GM19395 (cell line): ENCODE data around the gene KRT28.

Experiments used
- ATAC-seq: cut with Tn5 transposase; IDR thresholded peaks from one replicate; pipeline ENCODE4 v1.9.1; 2021; ENCODE audit warnings: mild to moderate bottlenecking, moderate library complexity; ENCODE audit not compliant: unreplicated experiment

Gene KRT28, protein sequence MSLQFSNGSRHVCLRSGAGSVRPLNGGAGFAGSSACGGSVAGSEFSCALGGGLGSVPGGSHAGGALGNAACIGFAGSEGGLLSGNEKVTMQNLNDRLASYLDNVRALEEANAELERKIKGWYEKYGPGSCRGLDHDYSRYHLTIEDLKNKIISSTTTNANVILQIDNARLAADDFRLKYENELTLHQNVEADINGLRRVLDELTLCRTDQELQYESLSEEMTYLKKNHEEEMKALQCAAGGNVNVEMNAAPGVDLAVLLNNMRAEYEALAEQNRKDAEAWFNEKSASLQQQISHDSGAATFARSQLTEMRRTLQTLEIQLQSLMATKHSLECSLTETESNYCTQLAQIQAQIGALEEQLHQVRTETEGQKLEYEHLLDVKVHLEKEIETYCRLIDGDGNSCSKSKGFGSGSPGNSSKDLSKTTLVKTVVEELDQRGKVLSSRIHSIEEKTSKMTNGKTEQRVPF

DNA sequence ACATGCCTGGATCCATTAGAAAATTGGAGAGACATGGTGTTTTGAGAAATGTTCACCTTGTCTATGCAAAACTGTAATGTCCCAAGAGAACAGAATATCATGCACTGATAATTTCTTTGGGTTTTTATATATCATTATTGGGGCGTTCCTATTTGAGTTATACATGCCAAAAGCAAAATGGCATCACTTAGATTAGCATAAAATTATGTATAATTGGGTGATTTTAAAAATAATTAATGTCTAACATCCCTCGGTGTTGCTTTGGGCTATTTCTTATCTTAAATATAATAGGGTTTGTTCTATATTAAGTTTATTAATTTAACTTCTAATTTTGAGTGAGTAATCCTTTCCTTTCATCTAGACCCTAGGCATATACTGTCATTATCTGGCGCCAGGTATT lies at the start of gene KRT28:
Gene KRT28 (minus strand): TSS at position 101 of the 400 bp plus-strand sequence. CDS start 66 bp downstream, at position 35.
- ATAC-seq: no peak

DNA sequence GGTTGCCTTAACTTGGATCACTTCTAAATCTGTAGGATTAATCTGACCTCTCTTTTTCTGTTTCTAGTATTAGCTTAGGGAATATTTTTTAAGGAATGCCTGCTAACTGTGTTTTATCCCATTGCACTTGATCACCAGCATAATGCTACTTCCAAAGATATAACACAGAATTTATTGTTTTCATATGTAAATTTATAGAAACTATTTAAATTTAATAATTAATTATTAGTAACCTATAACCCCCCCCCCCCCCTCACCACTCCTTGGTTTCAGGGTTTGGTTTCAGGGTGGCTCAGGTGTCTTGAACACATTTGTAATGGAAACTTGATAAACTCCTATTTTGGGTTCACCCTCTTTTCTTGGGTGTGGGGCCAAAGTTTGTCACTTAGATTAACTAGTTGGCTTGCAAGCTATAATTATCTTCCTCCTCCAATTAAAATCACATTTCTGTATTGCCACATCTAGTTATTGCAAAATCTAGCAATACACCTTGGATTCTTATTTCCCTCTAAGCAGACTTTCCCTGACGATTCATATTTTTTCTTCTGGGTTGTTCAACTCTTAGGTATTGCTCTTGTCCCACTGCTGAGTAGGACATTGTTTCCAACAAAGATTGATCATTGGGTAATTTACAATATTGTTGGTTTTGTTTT lies 49.0 kb upstream of the KRT28 start:
- no peak for ATAC-seq

DNA sequence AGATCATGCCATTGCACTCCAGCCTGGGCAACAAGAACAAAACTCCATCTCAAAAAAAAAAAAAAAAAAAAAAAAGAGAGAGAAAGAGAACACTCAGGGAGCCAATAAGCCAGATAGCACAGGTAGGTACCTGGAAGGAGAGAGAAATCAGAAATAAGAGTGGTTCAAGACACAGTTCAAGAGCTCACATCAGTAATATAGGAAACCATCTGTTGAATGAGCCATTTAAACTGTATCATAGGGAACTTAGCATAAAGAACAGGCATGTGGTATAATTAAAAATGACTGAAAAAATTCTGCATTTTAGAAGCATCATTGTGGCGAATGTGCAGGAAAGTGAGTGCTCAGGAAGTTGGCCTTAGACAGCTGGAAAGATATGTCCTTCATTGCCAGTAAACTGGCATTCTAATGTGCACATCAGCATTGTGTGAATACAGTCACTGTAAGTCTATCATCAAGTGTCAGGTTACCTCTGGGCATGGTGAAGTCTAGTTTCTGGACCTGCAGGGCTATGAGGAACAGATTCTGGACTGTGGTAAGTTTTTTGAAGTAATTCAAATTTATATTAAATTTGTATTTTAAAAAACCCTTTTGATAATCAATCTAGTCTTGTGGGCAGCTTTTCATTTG lies 46.9 kb upstream of the KRT28 start:
- no peak for ATAC-seq

DNA sequence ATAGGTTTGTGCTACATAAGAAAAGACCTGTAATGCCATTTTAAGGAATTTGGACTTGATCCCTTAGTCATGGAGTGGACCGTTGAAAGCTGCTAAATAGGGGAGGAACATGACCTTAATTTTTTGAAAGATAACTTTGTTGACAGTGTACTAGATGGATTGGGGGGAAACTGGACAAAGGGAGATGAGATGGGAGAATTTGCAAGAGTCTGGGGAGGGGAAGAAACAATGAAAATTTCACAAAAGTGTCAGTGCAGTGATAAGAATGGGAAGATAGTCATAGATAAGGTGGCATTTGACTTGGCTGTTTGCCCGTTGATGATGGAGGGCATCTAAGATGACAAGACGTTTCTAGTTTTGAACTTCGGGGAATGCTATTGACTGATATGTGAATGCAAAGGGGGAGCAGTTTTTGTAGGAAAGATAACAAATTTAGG lies 44.9 kb upstream of the KRT28 start:
- no peak for ATAC-seq

DNA sequence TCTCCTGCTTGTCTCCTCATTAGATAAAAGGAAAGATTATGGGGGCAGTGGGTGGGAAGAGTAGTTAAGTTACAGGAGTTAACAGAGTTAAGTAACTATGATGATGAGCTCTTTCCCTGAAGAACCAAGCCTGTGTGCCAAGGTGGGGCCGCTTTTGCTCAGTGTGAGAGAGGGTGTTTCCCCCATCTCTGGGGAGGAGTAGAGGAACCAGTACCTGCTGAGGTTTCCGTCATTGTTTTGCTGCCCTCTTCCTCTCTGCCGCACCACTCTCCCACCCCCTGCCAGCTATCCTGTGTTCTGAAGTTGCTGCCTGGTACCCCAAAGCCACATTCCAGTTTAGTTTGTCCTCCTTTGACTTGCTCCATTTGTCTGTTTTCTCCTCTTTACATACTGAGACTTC lies 43.5 kb upstream of the KRT28 start:
- ATAC-seq: no peak

DNA sequence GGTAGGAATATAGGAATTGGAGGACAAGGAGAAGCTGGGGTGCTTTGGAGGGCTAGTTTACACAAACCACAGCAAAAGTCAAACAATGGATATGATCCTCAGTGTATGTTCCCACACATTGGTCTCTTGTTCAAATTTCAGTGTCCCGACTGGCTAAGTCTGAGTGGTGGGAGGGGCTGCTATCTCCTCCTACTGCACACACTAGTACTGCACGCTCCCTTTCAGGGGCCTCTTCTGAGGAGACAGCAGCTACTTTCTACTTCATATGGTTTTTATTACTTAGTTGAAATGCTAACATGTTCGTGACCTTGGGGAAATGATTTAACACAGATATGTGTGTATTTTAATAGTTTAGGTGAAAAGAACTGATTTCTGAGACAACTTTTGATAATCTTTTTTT lies 41.5 kb upstream of the KRT28 start:
- no peak for ATAC-seq

DNA sequence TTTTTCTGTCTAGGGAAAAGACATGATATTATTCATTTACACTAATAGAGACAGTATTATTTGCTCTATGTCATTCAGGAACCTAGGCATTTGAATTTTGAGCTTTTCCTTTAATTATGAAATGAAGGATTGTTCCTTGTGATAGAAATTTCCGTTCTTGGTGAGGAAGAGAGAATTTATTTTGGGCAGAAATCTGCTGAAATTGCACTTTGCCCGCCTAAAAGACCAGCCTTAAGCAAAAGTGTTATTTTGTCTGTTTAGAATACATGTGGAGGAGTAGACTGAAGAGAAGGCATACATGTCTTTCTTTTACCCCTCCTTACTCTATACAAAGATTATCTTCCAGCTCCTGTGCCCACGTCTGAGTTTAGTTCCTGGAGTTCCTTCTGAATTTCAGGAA lies 39.4 kb upstream of the KRT28 start:
- ATAC-seq: no peak

DNA sequence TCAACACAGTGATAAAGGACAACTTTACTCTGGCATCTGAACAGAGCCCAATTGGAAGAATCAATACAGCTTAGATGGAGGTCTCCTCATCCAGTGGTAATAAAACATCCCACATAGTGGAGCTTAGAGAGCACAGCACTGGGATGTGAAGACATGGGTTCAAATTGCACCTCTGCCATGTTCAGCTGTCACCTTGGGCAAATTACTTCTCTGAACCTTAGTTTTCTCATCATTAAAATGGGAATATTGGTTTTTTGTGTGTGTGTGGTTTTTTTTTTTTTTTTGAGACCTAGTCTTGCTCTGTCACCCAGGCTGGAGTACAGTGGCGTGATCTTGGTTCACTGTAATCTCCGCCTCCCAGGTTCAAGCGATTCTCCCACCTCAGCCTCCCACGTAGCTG lies 36.3 kb upstream of the KRT28 start:
- no peak for ATAC-seq

DNA sequence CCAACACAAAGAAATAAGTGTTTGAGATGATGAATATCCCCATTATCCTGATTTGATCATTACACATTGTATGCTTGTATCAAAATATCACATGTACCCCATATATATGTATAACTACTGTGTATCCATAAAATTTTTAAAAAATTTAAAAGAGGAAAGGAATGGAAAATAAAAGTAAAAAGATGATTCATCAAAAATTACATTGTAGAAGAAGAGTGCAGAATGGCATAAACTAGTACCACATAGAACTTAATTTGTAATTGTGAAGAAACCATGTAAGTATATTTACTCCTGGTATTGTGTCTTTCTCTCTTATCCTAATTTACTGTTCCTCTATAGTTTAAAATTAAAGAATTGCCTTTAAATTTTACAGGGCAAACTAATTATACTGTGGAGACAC lies 34.1 kb upstream of the KRT28 start:
- no peak for ATAC-seq

DNA sequence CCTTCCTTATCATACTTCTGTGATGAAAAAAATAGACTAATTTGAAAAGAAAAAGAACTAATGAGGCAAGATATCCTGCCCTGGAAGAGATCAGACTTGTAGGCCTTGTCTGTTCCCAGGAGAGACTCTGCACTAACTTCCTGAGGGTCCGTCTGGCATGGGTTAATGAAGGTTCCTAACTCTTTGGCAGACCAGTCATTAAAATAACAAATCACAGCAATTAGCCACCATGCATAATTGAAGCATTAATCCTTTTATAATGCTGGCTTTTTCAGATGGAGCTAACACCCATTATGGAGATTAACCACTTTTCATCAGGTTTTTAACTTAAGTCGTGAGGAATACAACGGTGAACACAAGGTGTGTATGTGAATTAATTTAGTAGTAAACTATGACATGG lies 33.1 kb upstream of the KRT28 start:
- no peak for ATAC-seq

DNA sequence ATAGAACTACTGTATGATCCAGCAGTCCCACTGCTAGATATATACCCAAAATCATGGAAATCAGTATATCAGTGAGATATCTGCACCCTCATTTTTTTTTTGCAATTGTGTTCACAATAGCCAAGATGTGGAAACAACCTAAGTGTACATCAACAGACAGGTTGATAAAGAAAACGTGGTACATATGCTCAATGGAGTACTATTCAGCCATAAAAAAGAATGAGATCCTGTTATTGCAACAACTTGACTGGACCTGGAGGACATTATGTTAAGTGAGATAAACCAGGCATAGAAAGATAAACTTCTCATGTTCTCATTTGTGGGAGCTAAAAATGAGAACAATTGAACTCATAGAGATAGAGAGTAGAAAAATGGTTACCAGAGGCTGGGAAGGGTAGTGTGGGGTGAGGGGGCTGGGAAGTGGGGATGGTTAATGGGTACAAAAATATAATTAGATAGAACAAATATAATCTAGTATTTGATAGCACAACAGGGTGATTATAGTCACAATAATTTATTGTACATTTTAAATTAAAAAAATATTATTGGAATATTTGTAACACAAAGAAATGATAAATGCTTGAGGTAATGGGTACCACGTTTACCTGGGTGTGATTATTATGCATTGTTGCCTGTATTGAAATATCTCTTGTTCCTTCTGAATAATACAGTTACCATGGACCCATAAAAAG lies 30.5 kb upstream of the KRT28 start:
- ATAC-seq: no peak

DNA sequence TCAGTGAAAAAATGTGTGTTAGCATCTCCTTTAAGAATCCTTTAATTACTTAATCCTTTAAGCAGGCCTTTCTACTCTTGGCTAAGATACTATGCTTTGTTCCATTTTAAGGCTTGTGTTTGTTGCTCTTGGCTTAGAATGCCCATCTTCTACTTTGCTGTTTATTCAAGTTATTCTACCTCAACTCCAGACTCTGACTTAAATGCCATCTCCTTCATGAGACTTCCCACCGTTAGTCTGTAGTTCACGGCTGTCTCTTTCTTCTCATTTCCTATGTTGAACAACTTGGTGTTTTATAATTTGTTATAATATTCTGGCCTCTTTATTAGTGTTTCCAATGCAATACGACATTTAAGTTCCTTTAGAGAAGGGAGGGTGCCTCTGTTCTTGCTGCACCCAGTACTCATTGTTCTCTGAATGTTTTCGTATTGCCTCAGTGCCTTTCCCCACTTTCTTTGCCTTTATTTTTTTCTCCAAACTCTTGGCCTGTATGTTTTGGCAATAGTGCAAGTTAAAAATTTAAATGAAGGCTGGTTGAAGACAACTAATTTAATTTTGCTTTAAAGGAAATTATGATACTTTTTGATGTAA lies 28.8 kb upstream of the KRT28 start:
- ATAC-seq: no peak

DNA sequence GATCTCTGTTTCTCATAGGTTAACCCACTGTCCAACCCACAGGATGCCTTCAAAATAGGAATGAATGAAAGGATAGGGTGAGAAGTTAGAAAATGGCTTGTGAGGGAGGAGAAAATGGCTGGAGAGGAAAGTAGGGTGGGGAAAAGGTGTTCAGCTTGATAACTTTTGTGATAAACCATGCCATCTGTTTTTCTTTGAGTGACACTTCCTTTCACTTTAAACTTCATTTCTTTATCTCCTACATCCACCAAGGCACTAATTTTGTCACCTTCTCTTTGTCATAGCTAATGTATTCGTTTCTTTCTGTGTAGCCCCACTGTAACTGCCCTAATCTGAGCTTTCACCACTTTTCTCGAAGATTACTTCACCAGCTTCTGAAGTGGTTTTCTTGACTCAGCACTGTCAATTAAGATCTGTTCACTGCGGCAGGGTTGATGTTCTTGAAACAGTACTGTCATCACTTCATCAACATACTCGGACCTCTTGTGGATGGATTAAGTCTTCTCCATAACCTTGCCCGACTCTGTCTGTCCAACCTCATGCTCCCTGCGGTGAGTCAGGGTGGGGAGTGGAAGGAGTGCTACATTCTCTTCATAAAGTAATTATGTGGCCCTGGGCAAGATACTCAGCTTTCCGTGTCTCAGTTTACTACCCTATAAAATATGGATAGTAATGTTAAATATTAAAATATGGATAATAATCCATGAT lies 28.1 kb upstream of the KRT28 start:
- no peak for ATAC-seq

DNA sequence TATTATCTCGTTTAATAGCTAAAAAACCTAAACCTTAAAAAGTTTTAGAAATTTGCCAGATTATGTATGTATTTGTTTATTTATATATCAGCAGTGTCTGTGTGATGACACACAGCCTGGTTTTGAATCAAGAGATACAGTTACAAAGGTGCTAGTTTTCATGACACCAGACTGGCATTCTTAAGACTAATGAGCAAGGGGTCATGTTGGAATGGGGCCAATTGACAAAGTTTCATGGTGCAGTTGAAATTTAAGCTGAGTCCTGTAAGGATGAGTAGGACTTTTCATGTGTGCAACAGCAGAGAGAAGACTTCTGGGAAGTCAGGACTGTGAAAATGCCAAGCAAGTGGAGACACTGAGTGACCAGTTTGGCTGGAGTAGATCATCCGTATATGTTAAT lies 25.8 kb upstream of the KRT28 start:
- no peak for ATAC-seq

DNA sequence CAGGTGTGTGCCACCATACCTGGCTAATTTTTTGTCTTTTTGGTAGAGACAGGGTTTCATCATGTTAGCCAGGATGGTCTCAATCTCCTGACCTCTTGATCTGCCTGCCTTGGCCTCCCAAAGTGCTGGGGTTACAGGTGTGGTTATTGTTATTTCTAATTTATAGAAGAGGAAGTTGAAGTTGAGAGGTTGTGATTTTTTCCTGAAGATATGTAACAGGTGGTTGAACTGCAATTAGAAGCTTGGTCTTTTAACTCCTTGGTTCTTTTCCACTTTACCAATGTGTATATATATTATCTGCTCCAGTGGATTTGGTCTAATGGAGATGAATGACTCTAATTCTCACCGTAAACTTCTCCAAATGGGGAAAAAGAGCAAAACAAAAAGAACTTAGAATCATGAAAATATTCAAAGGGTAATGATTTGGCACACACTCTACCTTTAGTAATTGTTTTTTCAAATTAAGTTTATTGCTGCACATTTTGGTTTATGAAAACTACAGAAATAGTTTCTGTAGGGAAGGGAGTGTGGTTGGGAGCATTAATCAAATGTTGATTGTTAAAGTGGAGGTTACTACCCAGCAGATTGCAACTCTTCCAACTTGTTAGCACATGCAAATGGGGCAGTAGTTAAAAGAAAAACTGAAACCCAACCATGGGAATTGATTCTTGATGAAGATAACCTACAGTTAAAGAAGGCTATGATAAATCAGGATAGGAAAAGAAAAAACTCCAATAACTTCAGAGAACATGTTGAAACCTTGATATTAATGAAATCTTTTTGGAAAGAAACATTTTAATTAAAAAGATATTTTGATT lies 24.5 kb upstream of the KRT28 start:
- no peak for ATAC-seq

DNA sequence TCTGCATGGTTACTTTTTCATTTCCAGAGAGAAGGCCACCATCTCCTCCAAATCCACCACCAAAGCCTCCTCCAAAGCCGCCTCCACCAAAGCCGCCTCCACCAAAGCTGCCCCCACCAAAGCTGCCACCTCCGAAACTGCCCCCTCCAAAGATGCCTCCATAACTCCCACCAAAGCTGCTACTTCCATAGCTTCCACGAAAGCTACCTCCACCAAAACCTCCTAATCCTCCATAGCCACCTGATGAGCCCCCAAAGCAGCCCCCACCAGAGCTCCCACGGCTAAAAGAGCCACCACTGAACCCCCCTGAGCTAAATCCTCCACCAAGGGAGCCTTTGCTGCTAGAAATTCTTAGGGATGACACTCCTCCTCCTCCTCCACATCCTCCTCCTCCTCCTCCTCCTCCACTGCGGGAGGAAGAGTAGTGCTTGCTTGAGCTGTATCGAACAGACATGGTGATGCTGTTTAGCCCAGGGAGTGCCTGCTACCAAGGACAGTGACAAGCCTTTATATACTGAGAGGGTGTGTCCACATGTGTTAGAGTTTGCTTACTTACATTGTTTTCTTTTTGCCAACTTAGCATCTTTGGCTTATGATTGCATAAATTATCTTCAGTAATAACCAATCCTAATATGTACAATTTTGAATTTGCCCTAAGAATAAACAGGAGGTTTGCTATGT lies 22.5 kb upstream of the KRT28 start, which contains the start of gene KRT10:
Gene KRT10 (minus strand): TSS at position 483 of the 681 bp plus-strand sequence. CDS start 29 bp downstream, at position 454.
- no peak for ATAC-seq

DNA sequence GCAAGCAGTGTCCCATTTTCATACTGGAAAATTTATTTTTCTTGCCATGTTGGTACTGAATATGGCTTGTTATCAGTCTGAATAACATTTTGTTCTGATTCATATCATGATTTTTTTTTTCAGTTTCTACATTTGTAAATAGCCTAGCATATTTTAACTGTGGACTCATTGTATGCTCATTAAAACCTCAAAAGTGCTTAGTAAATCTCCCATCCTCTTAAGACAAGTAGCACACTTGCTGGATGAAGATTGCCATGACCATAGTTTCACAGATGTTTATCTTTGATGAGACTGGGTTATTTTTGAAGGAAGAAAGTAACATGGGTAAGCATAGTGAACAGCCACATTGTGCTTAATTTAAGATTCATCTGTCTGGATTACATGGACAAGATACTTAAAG lies 21.8 kb upstream of the KRT28 start:
- no peak for ATAC-seq

DNA sequence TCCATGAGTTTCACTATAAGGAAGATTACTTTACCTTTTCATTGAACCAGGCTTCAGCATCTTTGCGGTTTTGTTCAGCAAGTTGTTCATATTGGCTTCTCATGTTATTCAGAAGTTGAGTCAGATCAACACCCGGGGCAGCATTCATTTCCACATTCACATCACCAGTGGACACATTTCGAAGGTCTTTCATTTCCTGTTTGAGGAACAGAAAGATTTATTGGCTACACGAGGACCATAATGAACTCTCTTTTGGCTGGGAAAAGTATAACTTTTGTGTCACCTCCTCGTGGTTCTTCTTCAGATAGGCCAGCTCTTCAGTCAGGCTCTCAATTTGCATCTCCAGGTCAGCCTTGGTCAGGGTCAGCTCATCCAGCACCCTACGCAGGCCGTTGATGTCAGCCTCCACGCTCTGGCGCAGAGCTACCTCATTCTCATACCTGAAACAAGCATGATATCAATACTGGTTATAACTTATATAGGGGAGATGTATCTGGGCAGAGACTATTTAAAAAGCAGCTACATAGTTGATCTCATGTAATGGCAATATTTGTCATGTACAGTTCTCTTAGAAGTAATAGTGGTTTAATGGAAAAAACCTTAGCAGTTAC lies 20.6 kb upstream of the KRT28 start:
- no peak for ATAC-seq
